ENCODE results near the gene REL.

- TF ChIP-seq CTCF (conservative IDR thresholded peaks at IDR 0.05; ENCODE audit: low read depth, low read length) (no peak), EZH2phosphoT487 (IDR thresholded peaks at IDR 0.05; ENCODE audit: borderline replicate concordance, low read length) (no peak), EZH2 (IDR thresholded peaks at IDR 0.05; ENCODE audit: low read length, unreplicated experiment) (no peak)
Measured at GRCh38 chr2:60849187-60849586, 32.2 kb upstream of the REL start.

Measured in PC-3 (cell line).